ENCODE measurements around the gene LRRC14B.

DNA sequence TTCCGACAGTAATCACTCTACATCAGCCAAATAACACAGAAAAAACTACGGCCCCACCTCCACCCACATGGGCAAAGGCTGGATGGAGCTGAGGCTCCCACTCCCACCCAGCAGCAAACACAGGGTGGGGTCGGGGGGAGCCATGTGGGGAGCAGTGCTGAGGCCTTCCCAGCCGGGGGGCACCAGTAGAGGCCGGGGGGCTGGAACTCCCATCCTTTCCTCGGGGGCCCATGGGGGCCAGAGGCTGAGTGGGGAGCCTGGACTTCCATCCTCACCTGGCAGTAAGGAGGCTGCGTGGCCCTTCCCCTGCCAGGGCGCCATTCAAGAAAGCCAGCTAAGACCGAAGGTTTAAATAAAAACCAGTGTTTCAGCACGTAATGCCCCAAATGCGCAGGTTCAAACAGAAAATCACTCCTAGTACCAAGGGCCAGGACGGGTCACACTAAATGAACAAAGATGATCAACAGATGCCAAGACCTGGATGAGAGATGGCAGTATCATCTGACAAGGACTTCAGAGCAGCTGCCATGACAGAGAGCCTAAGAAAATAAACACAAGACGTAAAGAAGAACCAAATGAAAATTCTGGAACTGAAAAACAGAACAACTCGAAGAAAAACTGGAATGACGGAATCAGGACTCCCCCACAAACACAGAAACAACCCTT is 17.3 kb downstream of the LRRC14B start:
- TF ChIP-seq, protein P1, sequence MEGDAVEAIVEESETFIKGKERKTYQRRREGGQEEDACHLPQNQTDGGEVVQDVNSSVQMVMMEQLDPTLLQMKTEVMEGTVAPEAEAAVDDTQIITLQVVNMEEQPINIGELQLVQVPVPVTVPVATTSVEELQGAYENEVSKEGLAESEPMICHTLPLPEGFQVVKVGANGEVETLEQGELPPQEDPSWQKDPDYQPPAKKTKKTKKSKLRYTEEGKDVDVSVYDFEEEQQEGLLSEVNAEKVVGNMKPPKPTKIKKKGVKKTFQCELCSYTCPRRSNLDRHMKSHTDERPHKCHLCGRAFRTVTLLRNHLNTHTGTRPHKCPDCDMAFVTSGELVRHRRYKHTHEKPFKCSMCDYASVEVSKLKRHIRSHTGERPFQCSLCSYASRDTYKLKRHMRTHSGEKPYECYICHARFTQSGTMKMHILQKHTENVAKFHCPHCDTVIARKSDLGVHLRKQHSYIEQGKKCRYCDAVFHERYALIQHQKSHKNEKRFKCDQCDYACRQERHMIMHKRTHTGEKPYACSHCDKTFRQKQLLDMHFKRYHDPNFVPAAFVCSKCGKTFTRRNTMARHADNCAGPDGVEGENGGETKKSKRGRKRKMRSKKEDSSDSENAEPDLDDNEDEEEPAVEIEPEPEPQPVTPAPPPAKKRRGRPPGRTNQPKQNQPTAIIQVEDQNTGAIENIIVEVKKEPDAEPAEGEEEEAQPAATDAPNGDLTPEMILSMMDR (IDR thresholded peaks at IDR 0.05): no peak
- TF ChIP-seq TCF7L2 (IDR thresholded peaks at IDR 0.05; ENCODE audit: low read depth, low read length) (no peak), POLR2AphosphoS5 (IDR thresholded peaks at IDR 0.05; ENCODE audit: low read depth, low read length) (no peak)
- TF ChIP-seq, protein P2, sequence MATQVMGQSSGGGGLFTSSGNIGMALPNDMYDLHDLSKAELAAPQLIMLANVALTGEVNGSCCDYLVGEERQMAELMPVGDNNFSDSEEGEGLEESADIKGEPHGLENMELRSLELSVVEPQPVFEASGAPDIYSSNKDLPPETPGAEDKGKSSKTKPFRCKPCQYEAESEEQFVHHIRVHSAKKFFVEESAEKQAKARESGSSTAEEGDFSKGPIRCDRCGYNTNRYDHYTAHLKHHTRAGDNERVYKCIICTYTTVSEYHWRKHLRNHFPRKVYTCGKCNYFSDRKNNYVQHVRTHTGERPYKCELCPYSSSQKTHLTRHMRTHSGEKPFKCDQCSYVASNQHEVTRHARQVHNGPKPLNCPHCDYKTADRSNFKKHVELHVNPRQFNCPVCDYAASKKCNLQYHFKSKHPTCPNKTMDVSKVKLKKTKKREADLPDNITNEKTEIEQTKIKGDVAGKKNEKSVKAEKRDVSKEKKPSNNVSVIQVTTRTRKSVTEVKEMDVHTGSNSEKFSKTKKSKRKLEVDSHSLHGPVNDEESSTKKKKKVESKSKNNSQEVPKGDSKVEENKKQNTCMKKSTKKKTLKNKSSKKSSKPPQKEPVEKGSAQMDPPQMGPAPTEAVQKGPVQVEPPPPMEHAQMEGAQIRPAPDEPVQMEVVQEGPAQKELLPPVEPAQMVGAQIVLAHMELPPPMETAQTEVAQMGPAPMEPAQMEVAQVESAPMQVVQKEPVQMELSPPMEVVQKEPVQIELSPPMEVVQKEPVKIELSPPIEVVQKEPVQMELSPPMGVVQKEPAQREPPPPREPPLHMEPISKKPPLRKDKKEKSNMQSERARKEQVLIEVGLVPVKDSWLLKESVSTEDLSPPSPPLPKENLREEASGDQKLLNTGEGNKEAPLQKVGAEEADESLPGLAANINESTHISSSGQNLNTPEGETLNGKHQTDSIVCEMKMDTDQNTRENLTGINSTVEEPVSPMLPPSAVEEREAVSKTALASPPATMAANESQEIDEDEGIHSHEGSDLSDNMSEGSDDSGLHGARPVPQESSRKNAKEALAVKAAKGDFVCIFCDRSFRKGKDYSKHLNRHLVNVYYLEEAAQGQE (IDR thresholded peaks at IDR 0.05; ENCODE audit: insufficient read depth in 1 of 2, low read depth in 2 of 2, low read length in 1 of 2): no peak
